Right lobe of liver (tissue), 4 donors: ENCODE data around the gene LRMDA.

ENCODE experiments used
- CTCF ChIP-seq, 4 donors: fragments of 200-600 bp in 3 of 4; fragments of 450-650 bp in 1 of 4; IDR thresholded peaks; one replicate each; pipeline versions ENCODE4 v1.5.1 to v1.8.0; 2016 to 2022; ENCODE audit warnings: antibody characterized with exemption in 4 of 4, mild to moderate bottlenecking in 2 of 4
- POLR2A ChIP-seq: fragments of 450-650 bp; IDR thresholded peaks from one replicate; pipeline ENCODE4 v1.6.1; 2017; ENCODE audit warnings: antibody characterized with exemption, mild to moderate bottlenecking
- donor health status: DM: no; HTN: no; CAD: no.
- donor health status: DM: no; HTN: no; CAD: no.
- donor health status: DM: no; HTN: yes; CAD: no.

GRCh38 chr10:76074659-76075058 lies 643.2 kb downstream of the LRMDA start:
- no peak for TF ChIP-seq CTCF (IDR thresholded peaks at IDR 0.05)
- no peak for TF ChIP-seq POLR2A
